ENCODE data around the gene PER3. TPM values are rescaled to one million over a fixed set of nuclear protein-coding genes. Genes with fewer than 3 reads are reported as not detected.
"Not testable (repeated sequence)": the region's sequence is repeated elsewhere in the genome, so short reads cannot be mapped to it uniquely, and the experiment has no call there.

PER3 gene
- total RNA-seq, 1 donor: 35.5 TPM

- H3K4me3 ChIP-seq (ENCODE audit: low read depth, low read length): peak overlapping the region; percentile 63
- DNase-seq (ENCODE audit: low read depth): peak; percentile 57
- TF ChIP-seq, protein P1, sequence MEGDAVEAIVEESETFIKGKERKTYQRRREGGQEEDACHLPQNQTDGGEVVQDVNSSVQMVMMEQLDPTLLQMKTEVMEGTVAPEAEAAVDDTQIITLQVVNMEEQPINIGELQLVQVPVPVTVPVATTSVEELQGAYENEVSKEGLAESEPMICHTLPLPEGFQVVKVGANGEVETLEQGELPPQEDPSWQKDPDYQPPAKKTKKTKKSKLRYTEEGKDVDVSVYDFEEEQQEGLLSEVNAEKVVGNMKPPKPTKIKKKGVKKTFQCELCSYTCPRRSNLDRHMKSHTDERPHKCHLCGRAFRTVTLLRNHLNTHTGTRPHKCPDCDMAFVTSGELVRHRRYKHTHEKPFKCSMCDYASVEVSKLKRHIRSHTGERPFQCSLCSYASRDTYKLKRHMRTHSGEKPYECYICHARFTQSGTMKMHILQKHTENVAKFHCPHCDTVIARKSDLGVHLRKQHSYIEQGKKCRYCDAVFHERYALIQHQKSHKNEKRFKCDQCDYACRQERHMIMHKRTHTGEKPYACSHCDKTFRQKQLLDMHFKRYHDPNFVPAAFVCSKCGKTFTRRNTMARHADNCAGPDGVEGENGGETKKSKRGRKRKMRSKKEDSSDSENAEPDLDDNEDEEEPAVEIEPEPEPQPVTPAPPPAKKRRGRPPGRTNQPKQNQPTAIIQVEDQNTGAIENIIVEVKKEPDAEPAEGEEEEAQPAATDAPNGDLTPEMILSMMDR (IDR thresholded peaks at IDR 0.05; ENCODE audit: insufficient read depth, low read length): no peak
These were observed 846 bp upstream of the PER3 start for GRCh38 chr1:7783178-7783711.

- DNase-seq (ENCODE audit: low read depth): no peak
- TF ChIP-seq, protein P1 (IDR thresholded peaks at IDR 0.05; ENCODE audit: insufficient read depth, low read length): no peak
These were observed 491 bp downstream of the PER3 start for GRCh38 chr1:7784492-7785071.

DNA sequence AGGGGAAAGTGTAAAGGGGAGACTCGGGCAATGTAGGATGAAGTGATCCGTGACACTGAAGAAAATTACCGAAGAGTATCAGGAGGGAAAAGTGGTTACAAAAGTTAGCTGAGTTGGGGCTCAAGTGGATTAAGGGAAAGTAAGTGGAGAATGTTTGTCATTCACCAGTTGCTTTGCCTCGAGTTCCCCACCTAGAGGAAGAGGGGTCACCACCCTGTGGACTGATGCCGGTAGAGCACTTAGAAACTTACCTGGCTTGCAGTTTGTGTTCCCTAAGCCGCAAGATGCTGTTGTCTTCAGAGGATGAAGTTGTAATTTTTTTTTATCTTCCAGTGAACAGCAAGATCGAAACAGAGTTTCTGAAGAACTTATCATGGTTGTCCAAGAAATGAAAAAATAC, 1.0 kb downstream of the PER3 start:
- TF ChIP-seq, protein P1 (IDR thresholded peaks at IDR 0.05; ENCODE audit: insufficient read depth, low read length): no peak
- peak overlapping the region; percentile 69 for H3K4me3 ChIP-seq (ENCODE audit: low read depth, low read length)
- DNase-seq (ENCODE audit: low read depth): no peak

More at GRCh38 chr1:7784492-7785071, 491 bp downstream of the PER3 start:
- H3K4me3 ChIP-seq (ENCODE audit: low read depth, low read length): peak overlapping the region; percentile 69

- no peak overlapping the region for H3K4me3 ChIP-seq (ENCODE audit: low read depth, low read length)
- DNase-seq (ENCODE audit: low read depth): no peak
- TF ChIP-seq, protein P1 (IDR thresholded peaks at IDR 0.05; ENCODE audit: insufficient read depth, low read length): no peak
These were observed 2.7 kb downstream of the PER3 start for GRCh38 chr1:7786795-7787194.

DNA sequence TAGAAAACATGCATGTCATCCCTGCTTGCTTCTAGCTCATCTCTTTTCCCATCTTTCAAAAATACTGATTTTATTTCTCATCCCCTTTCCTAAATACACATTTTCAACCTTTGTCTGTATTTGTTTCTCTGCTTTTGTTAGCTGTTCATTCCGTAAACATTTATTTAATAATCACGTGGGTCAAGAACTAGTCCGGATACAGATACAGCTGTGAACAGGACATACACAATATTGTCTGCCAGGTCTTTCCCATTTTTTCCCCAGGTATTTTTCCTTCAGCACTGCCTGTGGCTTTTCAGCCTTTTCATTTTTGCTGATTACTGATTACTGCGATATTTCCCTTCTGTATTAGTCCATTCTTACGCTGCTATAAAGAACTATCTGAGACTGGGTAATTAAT, 5.7 kb downstream of the PER3 start:
- TF ChIP-seq, protein P1 (IDR thresholded peaks at IDR 0.05; ENCODE audit: insufficient read depth, low read length): no peak
- no peak overlapping the region for H3K4me3 ChIP-seq (ENCODE audit: low read depth, low read length)
- no peak for DNase-seq (ENCODE audit: low read depth)

- not testable (repeated sequence) for DNase-seq (ENCODE audit: low read depth); H3K4me3 ChIP-seq (ENCODE audit: low read depth, low read length)
These were observed 6.9 kb downstream of the PER3 start for GRCh38 chr1:7791027-7791426.

- no peak for DNase-seq (ENCODE audit: low read depth)
- TF ChIP-seq, protein P1 (IDR thresholded peaks at IDR 0.05; ENCODE audit: insufficient read depth, low read length): no peak
- no peak overlapping the region for H3K4me3 ChIP-seq (ENCODE audit: low read depth, low read length)
These were observed 11.3 kb downstream of the PER3 start for GRCh38 chr1:7795406-7795805.

All from fibroblast of the aortic adventitia (primary cell).